ENCODE results near the gene MINDY3. TPM values are rescaled to one million over a fixed set of nuclear protein-coding genes. Genes with fewer than 3 reads are reported as not detected.
"Not testable (repeated sequence)": the region's sequence is repeated elsewhere in the genome, so short reads cannot be mapped to it uniquely, and the experiment has no call there.

The MINDY3 gene
- 11.7 and 18.7 TPM in 2 replicates for total RNA-seq (2014; rRNA removed; shearing (Covaris generic))

GRCh38 chr10:15859906-15860691 is at the start of gene MINDY3:
TSS of gene MINDY3 (minus strand) at chr10:15860507. CDS start at chr10:15860299, 208 bp downstream.
- DNase-seq (ENCODE audit: low spot score), result peak; percentile 64

GRCh38 chr10:15901889-15902288 is 41.6 kb upstream of the MINDY3 start:
- no peak for DNase-seq (ENCODE audit: low spot score)

GRCh38 chr10:15898046-15898445 is 37.7 kb upstream of the MINDY3 start:
- DNase-seq (ENCODE audit: low spot score), result peak; percentile 13

- peak; percentile 57 for DNase-seq (ENCODE audit: low spot score)
These were observed 37.0 kb upstream of the MINDY3 start for GRCh38 chr10:15897287-15897686.

GRCh38 chr10:15896654-15897053 is 36.3 kb upstream of the MINDY3 start:
- no peak for DNase-seq (ENCODE audit: low spot score)

GRCh38 chr10:15884447-15884846 is 24.1 kb upstream of the MINDY3 start:
- no peak for DNase-seq (ENCODE audit: low spot score)

GRCh38 chr10:15881542-15881941 is 21.2 kb upstream of the MINDY3 start:
- DNase-seq (ENCODE audit: low spot score), result no peak

GRCh38 chr10:15879663-15880062 is 19.4 kb upstream of the MINDY3 start:
- peak; percentile 5 for DNase-seq (ENCODE audit: low spot score)

GRCh38 chr10:15879058-15879457 is 18.8 kb upstream of the MINDY3 start:
- DNase-seq (ENCODE audit: low spot score), result peak; percentile 19

GRCh38 chr10:15877836-15878576 is 17.7 kb upstream of the MINDY3 start:
- no peak for DNase-seq (ENCODE audit: low spot score)

GRCh38 chr10:15876274-15876673 is 16.0 kb upstream of the MINDY3 start:
- not testable (repeated sequence) for DNase-seq (ENCODE audit: low spot score)

- DNase-seq (ENCODE audit: low spot score), result not testable (repeated sequence)
These were observed 12.3 kb upstream of the MINDY3 start for GRCh38 chr10:15872645-15873044.

- DNase-seq (ENCODE audit: low spot score), result no peak
These were observed 11.5 kb upstream of the MINDY3 start for GRCh38 chr10:15871823-15872222.

- DNase-seq (ENCODE audit: low spot score), result no peak
These were observed 9.6 kb upstream of the MINDY3 start for GRCh38 chr10:15869935-15870334.

- DNase-seq (ENCODE audit: low spot score), result no peak
These were observed 7.7 kb upstream of the MINDY3 start for GRCh38 chr10:15868006-15868405.

GRCh38 chr10:15865304-15865703 is 5.0 kb upstream of the MINDY3 start:
- no peak for DNase-seq (ENCODE audit: low spot score)

GRCh38 chr10:15864419-15864818 is 4.1 kb upstream of the MINDY3 start:
- DNase-seq (ENCODE audit: low spot score), result no peak

- DNase-seq (ENCODE audit: low spot score), result no peak
These were observed 3.4 kb upstream of the MINDY3 start for GRCh38 chr10:15863733-15864132.

GRCh38 chr10:15863323-15863722 is 3.0 kb upstream of the MINDY3 start:
- DNase-seq (ENCODE audit: low spot score), result no peak

GRCh38 chr10:15860692-15861201 is 440 bp upstream of the MINDY3 start:
- no peak for DNase-seq (ENCODE audit: low spot score)

GRCh38 chr10:15859509-15859905 is 800 bp downstream of the MINDY3 start:
- DNase-seq (ENCODE audit: low spot score), result no peak

GRCh38 chr10:15858861-15859281 is 1.4 kb downstream of the MINDY3 start:
- DNase-seq (ENCODE audit: low spot score), result no peak

- DNase-seq (ENCODE audit: low spot score), result no peak
These were observed 3.2 kb downstream of the MINDY3 start for GRCh38 chr10:15857107-15857575.

All from H4 (cell line).